Activated naive CD4-positive, alpha-beta T cell treated with anti-CD3 and anti-CD28 coated beads, Interleukin-2, amount 50 U/mL, for 16 hours (primary cell): ENCODE results near the gene AOX1.
"Not testable (repeated sequence)": the region's sequence is repeated elsewhere in the genome, so short reads cannot be mapped to it uniquely, and the experiment has no call there.

Experiments
- DNase-seq: peaks from one replicate; pipeline ENCODE4 v3.0.0-alpha.2; 2020

The AOX1 gene

GRCh38 chr2:200705305-200706041 is 119.7 kb downstream of the AOX1 start:
- DNase-seq = no peak

GRCh38 chr2:200708943-200709342 is 123.1 kb downstream of the AOX1 start:
- DNase-seq = no peak

GRCh38 chr2:200713003-200713703 is 127.3 kb downstream of the AOX1 start:
- peak; percentile 88 for DNase-seq

GRCh38 chr2:200713704-200714064 is 127.9 kb downstream of the AOX1 start:
- DNase-seq = no peak

- not testable (repeated sequence) for DNase-seq
Measured at GRCh38 chr2:200715014-200715413, 129.2 kb downstream of the AOX1 start.

DNA sequence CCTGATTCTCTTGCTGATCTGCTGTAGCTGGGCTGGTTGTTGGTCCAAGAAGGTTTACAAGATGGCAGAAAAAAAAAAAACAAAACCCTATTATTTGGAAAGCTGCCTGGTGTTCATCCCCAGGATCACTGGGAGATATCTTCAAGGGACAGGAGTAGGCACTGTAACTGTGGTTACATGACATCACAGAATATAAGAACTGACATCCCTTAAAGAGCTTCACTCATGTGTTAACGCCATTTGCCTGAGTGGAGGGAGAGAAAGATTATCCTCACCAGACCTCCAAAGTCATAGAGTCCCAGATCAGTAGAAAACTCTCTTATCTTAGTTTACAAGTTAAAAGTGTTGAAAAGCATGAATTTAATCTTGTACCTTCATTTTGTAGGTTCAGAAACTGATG is 130.6 kb downstream of the AOX1 start:
- no peak for DNase-seq
